Activated T-helper 17 cell treated with anti-CD3 and anti-CD28 coated beads, Interleukin-2, amount 50 U/mL, for 72 hours (primary cell): Measurements from ENCODE around the gene ARRDC1. TPM values are rescaled to one million over a fixed set of nuclear protein-coding genes. Genes with fewer than 3 reads are reported as not detected.

ENCODE experiments used
- ATAC-seq: fragments of 150-1000 bp; cut with Tn5 transposase; replicated peaks from 2 replicates; pipeline ENCODE4 v1.10.0; 2021; ENCODE audit warnings: mild to moderate bottlenecking, moderate library complexity
- H3K27ac Mint-ChIP-seq: one replicate; pipeline ENCODE4 v1.8.0; 2022; ENCODE audit warnings: mixed read lengths
- H3K27me3 Mint-ChIP-seq: one replicate; pipeline ENCODE4 v1.8.0; 2022; ENCODE audit warnings: mixed read lengths
- H3K36me3 Mint-ChIP-seq: one replicate; pipeline ENCODE4 v1.8.0; 2022; ENCODE audit warnings: low read depth, mild to moderate bottlenecking, mixed read lengths
- H3K4me1 Mint-ChIP-seq: one replicate; pipeline ENCODE4 v1.8.0; 2022; ENCODE audit warnings: mixed read lengths
- H3K4me3 Mint-ChIP-seq: one replicate; pipeline ENCODE4 v1.8.0; 2022; ENCODE audit warnings: mild to moderate bottlenecking, mixed read lengths
- H3K9me3 Mint-ChIP-seq: one replicate; pipeline ENCODE4 v1.8.0; 2022; ENCODE audit warnings: mixed read lengths
- total RNA-seq, 2 donors: library from RNA; stranded (reverse); gene quantifications; one replicate each; pipeline ENCODE4 v1.2.3, GENCODE V29; 2022

The ARRDC1 gene
- total RNA-seq, 2 donors from 2014 or later, result 39.0 to 43.0 TPM

DNA sequence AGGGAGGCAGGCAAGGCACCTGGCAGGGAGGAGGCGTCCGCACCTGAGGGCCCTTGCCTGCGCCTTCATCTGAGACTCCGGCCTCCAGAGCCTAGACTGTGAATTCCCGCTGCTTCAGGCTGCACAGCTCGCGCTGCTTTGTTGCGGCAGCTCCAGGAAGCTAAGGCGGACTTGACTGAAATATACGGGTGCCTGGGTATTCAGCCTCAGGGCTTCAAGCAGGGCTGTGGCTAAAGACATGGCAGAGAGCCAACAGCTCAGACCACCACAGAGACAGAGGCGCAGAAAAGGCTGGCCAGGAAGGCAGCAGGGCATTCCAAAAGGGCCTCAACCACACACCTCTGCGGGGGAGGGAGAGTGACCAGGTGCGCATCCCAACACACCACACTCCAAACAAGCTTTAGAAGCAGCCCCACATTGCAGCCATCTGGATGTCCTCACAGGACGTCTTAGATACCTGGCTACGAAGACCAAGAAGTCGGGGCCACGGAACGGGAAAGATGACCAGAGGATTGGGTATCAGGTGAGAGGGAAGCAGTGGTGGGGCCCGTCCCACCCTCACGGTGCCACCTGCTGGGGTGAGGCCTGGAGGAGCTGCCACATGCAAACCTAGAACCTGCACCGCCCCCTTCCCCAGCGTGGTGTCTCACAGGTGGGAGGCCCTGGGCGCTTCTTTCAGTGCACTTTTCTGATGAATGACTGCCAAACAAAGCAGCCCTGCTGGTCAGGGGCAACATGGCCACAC is 25.1 kb upstream of the ARRDC1 start:
- H3K27me3 Mint-ChIP-seq, result no peaks in the 10 kb centered on the region
- peaks cover 9% of the 10 kb centered on the region for H3K4me1 Mint-ChIP-seq
- H3K27ac Mint-ChIP-seq, result no peak overlapping the region
- ATAC-seq, result no peak
- no peaks in the 10 kb centered on the region for H3K9me3 Mint-ChIP-seq
- peaks cover 46% of the 10 kb centered on the region for H3K36me3 Mint-ChIP-seq
- H3K4me3 Mint-ChIP-seq, result no peak overlapping the region

DNA sequence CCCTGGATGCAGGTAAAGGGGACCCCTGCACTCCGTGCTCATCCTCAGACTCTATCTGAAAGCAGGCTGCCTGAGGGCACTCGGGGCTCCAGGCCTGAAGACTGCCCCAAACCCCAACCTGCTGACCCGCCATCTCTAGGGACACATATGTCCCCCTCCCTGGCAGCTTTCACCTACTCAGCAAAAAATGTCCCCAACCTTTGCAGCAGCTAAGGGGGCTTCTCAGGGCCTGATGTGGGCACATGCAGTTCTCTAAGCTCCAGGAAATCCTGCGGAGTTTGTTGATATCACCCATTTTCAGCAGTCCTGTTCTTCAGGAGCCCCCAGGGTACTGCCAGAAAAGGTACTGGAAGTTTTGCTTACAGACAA is 24.5 kb upstream of the ARRDC1 start:
- Mint-ChIP-seq H3K4me1 (peaks cover 3% of the 10 kb centered on the region), H3K36me3 (peaks cover 46% of the 10 kb centered on the region), H3K27me3 (no peaks in the 10 kb centered on the region), H3K4me3 (no peak overlapping the region), H3K9me3 (no peaks in the 10 kb centered on the region), H3K27ac (no peak overlapping the region)
- ATAC-seq, result no peak

DNA sequence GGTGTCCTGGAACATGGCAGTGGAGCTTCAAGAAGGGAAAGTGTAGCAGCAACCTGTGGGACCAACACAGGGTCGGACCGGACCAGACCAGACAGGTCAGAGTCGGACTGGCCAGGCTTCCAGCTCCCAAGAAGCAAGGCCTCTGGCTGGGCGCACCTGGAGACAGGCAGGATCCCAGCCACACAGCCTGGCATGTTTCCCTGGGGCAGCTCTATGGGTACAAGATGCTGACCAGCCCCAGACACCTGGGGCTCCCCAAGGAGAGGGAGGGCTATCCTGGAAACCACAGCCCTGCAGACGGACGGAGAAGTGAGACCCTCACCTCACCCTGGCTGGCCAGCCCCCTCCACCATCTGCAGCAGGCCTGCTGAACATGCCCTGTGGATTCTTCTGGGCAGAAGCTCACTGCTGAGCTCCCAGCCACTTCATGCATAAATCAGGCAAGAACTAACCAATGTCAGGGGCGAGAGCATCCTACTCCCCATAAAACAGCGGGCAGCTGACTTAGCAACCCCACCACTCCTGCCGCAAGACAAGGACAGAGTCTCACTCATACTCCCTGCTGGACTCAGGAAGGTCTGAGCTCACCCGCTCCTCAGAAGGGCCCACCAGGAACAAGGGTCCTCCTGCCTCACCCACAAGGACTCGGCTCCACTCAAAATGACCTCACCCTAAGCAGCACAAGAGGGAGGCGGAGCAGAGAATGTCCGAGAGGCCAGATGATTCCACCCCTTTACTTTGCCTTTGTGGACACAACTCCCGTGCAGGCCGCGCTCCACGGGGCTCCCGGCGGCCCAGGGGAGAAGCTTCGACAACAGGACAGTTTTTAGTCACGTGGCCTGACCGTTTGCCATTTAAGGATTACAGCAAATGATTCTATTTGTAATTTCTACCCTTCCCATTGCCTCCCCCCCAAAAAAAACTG is 23.9 kb upstream of the ARRDC1 start:
- H3K9me3 Mint-ChIP-seq, result no peaks in the 10 kb centered on the region
- H3K4me1 Mint-ChIP-seq, result no peaks in the 10 kb centered on the region
- no peak overlapping the region for H3K4me3 Mint-ChIP-seq

DNA sequence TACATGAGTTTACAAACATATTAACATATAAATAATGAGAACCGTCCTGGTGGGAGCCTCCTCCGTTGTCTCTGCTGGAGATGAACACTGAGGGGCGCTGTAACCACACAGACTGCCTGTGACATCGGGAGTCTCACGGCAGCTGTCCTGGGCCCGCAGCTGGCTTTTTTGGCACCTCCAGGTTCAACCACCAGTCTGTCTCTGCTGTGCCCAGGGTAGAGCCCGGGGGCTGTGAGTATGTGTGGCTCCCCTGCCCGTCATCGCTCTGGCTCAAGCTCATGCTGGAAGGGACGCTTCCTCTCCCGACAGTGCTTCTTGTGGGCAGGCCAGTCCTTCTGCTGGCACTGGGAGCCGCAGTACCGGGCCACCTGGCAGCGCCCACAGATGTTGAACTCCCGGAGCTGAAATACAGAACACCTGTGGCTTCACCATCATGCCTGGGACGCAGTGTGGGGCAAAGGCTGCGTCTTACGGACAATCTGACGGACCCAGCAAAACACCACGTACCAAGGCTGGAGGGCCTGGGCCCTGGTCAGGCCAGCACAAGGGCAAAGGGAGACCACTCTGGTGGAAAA is 23.1 kb upstream of the ARRDC1 start:
- Mint-ChIP-seq H3K27ac (no peak overlapping the region), H3K4me3 (no peak overlapping the region), H3K27me3 (no peaks in the 10 kb centered on the region), H3K4me1 (no peaks in the 10 kb centered on the region), H3K36me3 (peaks cover 53% of the 10 kb centered on the region), H3K9me3 (no peaks in the 10 kb centered on the region)
- no peak for ATAC-seq

More for the DNA sequence above, 23.9 kb upstream of the ARRDC1 start:
- Mint-ChIP-seq H3K27me3 (no peaks in the 10 kb centered on the region), H3K36me3 (peaks cover 46% of the 10 kb centered on the region), H3K27ac (no peak overlapping the region)
- no peak for ATAC-seq

DNA sequence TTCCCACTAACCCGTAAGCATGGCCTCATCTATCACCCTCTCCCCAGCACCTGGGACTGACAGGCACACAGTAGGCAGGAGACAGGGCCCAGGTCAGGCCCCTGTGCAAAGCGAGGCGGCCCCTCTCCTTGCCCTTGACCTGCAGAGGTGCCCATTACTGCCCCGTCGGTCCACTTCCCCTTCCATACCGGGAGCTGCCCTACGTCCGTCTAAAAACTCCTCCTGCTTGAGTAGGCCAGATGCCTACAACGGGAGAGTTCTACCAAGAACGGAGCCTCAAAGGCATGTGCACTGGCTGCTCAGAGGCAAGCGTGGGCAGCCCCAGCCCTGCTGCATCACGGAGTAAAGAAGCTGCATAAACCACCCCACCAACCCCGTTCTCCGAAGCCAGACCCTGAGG is 22.1 kb upstream of the ARRDC1 start:
- no peak for ATAC-seq
- no peaks in the 10 kb centered on the region for H3K9me3 Mint-ChIP-seq
- H3K27me3 Mint-ChIP-seq, result no peaks in the 10 kb centered on the region
- no peak overlapping the region for H3K27ac Mint-ChIP-seq
- peaks cover 62% of the 10 kb centered on the region for H3K36me3 Mint-ChIP-seq
- H3K4me1 Mint-ChIP-seq, result peaks cover 6% of the 10 kb centered on the region
- no peak overlapping the region for H3K4me3 Mint-ChIP-seq

DNA sequence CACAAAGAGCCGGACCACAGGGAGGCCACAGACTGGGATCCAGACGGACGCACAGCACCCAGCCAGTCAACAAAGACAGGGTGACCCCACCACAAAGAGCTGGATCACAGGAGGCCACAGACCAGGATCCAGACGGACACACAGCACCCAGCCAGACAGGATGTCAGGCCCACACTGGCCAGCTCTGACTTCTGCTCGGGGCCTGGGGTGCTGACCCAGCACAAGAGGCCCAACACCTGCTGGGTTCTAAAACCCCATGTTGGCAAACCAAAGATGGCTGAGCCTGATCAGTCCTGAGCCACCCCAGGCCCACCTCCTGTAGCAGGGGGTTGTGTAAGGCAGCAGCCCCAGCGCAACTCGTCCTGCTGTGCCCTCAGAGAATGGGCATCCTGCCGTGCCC is 21.5 kb upstream of the ARRDC1 start:
- H3K27me3 Mint-ChIP-seq, result no peaks in the 10 kb centered on the region
- H3K9me3 Mint-ChIP-seq, result no peaks in the 10 kb centered on the region
- no peak overlapping the region for H3K4me3 Mint-ChIP-seq
- no peak overlapping the region for H3K27ac Mint-ChIP-seq
- peaks cover 67% of the 10 kb centered on the region for H3K36me3 Mint-ChIP-seq
- H3K4me1 Mint-ChIP-seq, result peaks cover 6% of the 10 kb centered on the region
- ATAC-seq, result no peak

DNA sequence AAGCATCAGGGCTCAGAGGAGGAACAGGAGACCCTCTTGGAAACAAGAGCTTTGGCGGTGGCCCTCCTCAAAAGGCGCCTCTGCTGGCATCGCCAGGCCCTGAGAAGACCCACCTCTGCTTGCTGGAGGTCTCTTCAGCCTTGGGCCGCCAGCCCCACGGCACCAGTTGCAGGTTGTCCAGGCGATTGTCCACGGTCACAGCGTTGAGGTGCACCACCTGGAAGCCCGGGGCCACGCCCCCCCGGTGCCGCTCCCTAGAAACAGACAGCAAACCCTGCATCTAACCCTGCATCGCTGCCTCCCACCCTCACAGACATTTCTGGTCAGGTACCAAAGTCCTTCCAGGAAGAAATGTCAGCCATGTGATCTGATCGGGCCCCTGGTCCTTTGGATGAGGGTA is 18.6 kb upstream of the ARRDC1 start:
- no peak overlapping the region for H3K27ac Mint-ChIP-seq
- H3K27me3 Mint-ChIP-seq, result no peaks in the 10 kb centered on the region
- H3K4me3 Mint-ChIP-seq, result no peak overlapping the region
- no peak for ATAC-seq
- H3K4me1 Mint-ChIP-seq, result peaks cover 6% of the 10 kb centered on the region
- H3K36me3 Mint-ChIP-seq, result peaks cover 68% of the 10 kb centered on the region
- H3K9me3 Mint-ChIP-seq, result no peaks in the 10 kb centered on the region

DNA sequence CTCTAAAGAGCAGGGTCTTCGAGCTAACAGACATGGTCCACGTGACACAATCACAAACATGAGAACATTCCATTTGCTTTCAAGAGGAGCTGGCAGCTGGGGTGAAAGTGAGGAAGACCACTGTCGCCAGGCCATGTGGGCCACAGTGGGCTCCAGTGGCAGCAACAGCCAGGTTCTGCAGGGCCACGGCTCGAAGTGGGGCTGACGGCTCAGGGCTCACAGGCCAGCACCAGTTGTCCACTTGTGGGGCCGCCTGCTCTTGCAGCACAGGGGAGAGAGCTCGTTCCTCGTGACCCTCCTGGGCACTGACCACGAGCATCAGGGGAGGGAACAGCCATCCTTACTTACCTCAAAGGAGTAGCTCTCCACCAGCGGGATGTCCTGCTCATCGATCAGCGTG is 17.2 kb upstream of the ARRDC1 start:
- H3K36me3 Mint-ChIP-seq, result peaks cover 54% of the 10 kb centered on the region
- no peak overlapping the region for H3K27ac Mint-ChIP-seq
- H3K27me3 Mint-ChIP-seq, result no peaks in the 10 kb centered on the region
- H3K4me1 Mint-ChIP-seq, result peaks cover 6% of the 10 kb centered on the region
- no peak for ATAC-seq
- no peaks in the 10 kb centered on the region for H3K9me3 Mint-ChIP-seq
- peak overlapping the region; percentile 70 for H3K4me3 Mint-ChIP-seq

DNA sequence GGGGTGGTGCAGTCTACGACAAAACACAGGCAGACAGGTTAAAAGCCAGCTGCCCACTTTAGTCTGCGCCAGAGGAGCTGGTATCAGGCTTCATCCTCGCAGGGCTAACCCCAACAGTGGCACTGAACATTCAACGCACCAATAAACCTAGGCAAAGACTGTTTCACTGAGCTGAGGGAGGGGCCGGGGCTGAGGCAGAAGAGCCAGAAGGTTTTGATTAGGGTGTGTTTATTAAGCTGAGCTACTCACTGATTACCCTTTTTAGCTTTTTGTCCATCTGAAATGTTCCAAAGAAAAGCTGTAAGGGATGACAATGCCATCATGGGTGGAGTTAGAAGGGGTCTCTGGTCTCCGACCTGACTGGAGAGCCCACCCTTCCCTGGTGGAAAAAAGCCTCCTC is 16.6 kb upstream of the ARRDC1 start:
- peaks cover 48% of the 10 kb centered on the region for H3K36me3 Mint-ChIP-seq
- no peaks in the 10 kb centered on the region for H3K27me3 Mint-ChIP-seq
- ATAC-seq, result no peak
- H3K4me3 Mint-ChIP-seq, result peak overlapping the region; percentile 70
- no peaks in the 10 kb centered on the region for H3K9me3 Mint-ChIP-seq
- peaks cover 6% of the 10 kb centered on the region for H3K4me1 Mint-ChIP-seq
- no peak overlapping the region for H3K27ac Mint-ChIP-seq

DNA sequence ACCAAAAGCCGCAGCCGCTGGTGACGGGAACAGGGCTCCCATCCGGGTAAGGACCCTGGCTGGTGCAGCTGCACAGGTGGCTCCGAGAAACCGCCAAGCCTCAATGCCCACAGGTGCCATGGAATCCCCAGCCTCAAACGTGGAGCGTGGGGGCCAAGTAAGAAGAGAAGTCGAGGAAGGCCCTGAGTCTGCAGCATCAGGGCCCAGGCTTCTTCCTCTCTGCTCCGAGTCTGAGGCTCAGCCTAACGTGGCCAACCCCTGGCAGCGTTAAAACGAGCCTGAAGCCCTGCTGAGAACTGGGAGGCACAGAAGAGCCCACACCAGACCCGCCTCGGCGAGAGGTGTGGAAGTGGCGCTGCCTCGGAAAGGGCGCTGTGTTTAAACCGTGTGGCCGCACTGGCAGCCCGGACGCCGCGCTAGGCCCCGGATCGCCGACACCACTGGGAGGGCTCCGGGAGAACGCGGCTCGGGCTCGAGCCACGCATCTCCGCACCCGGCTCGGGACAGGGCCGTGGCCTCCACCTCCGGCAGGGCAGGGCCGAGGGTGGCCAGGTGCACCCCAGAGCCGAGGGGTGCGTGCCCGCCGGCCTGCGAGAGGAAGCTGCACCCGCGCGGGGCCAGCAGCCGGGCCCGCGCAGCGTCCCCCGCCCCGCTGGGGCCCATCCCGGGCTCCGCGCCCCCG is 15.9 kb upstream of the ARRDC1 start:
- Mint-ChIP-seq H3K36me3 (peaks cover 47% of the 10 kb centered on the region), H3K4me1 (peaks cover 6% of the 10 kb centered on the region), H3K4me3 (peak overlapping the region; percentile 70), H3K27me3 (no peaks in the 10 kb centered on the region), H3K9me3 (no peaks in the 10 kb centered on the region), H3K27ac (peak overlapping the region; percentile 58)
- peak; percentile 5 for ATAC-seq

DNA sequence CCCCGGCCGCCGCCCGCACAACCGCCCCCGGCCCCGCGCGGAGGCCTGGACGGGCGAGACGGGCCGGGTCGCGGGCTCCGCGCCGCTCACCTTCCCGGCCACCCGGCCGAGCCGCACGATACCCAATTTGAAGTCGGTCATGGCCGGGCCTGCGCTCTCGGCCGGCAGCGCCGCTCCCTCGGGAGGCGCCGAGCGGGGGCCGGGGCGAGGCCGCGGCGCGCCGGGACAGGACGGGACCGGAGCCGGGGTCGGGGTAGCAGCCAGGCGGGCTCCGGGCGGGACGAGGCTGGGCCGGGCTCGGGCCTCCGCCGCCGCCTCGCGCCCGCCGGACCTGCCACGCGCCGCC is 15.4 kb upstream of the ARRDC1 start:
- peak; percentile 47 for ATAC-seq
- Mint-ChIP-seq H3K9me3 (no peaks in the 10 kb centered on the region), H3K4me3 (no peak overlapping the region), H3K36me3 (peaks cover 42% of the 10 kb centered on the region), H3K27ac (no peak overlapping the region), H3K27me3 (no peaks in the 10 kb centered on the region), H3K4me1 (peaks cover 6% of the 10 kb centered on the region)

DNA sequence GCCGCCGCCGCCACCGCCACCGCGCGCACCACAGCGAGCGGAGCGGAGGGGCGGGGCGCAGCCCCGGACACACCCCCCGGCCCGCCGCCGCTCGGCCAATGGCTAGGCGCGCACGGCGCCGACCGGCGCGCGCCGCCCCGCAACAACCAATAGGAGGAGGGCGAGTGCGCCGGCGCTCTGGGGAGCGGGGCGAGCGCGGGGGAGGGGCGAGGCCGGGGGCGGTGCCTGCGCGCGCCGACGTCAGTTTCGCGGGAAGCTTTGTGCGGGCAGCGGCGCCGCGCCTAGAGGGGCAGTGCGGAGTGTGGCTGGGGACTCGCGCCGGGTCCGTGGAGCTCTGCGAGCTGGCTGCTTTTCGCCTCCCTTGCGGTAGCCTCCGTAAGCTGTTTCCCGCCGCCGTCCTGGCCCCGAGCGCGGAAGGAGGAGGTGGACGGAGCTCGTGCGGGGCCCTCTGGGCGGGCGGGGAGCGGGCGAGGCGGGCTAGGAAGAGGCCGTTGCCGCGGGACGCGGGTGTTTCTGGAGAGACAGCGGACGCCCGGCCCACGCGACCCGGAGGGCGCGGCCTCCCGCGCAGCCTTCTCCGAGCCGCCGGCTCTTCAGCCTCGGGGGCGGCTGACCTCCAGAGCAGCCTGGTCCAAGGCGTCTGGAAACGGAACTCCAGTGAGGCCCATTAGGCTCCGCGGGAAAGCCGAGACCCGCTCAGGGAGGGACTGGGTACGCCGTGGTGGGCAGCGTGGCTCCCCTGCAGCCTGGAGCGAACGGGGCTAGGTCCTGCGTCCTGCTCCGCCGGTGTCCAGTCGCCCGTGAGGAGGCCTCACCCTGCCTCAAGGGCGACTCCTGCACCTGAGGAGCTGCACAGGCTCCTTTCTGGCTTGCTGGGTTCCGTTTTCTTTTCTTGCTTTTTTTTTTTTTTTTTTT is 14.8 kb upstream of the ARRDC1 start, which contains the start of gene ZMYND19:
ZMYND19 (minus strand) TSS at position 44 of the 915 bp plus-strand sequence. CDS start 249 bp downstream, outside the sequence.
- peak within 1 kb of the TSS; percentile 85 for H3K4me3 Mint-ChIP-seq
- H3K36me3 Mint-ChIP-seq, result peaks cover 36% of the 10 kb centered on the region
- H3K4me1 Mint-ChIP-seq, result peaks cover 6% of the 10 kb centered on the region
- ATAC-seq, result peak; percentile 99
- no peaks in the 10 kb centered on the region for H3K27me3 Mint-ChIP-seq
- peak within 1 kb of the TSS; percentile 88 for H3K27ac Mint-ChIP-seq
- no peaks in the 10 kb centered on the region for H3K9me3 Mint-ChIP-seq

DNA sequence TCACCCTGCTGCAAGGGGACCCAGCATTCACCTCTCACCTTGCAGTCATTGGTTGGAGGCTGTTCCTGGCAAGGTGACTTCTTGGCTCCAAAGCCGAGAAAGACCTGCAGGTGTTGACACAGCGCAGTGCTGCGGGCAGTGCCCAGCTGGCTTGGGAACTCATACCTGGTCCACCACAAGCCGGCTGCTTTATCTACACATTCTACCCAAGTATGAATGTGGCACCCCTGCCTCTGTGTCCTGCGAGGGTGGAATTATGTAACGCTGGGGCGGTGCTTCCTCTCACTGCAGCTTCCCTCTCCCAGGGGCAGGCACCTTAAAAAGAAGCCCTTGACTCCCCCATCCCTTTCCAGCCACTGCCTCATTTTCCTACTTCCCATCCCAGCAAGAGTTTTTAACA is 12.7 kb upstream of the ARRDC1 start:
- Mint-ChIP-seq H3K4me1 (peaks cover 5% of the 10 kb centered on the region), H3K9me3 (no peaks in the 10 kb centered on the region), H3K27ac (no peak overlapping the region), H3K4me3 (no peak overlapping the region), H3K27me3 (no peaks in the 10 kb centered on the region), H3K36me3 (peaks cover 15% of the 10 kb centered on the region)
- ATAC-seq, result no peak
